Stimulated activated CD4-positive, alpha-beta T cell treated with anti-CD3 and anti-CD28 coated beads, Interleukin-4, amount 100 ng/mL, for 24 hours (primary cell): ENCODE measurements around the gene MORN5.

Experiments used
- DNase-seq: peaks from one replicate; pipeline ENCODE4 v3.0.0-alpha.2; 2020

MORN5 gene

GRCh38 chr9:122244349-122244748 lies 84.6 kb downstream of the MORN5 start:
- no peak for DNase-seq

GRCh38 chr9:122246666-122247065 lies 87.0 kb downstream of the MORN5 start:
- no peak for DNase-seq

- DNase-seq: no peak
These were observed 88.7 kb downstream of the MORN5 start for GRCh38 chr9:122248448-122248865.
